Stimulated activated CD8-positive, alpha-beta memory T cell treated with anti-CD3 and anti-CD28 coated beads, Interleukin-7, amount 100 ng/mL, for 48 hours (primary cell): ENCODE results near the gene METAP1.
"Not testable (repeated sequence)": the region's sequence is repeated elsewhere in the genome, so short reads cannot be mapped to it uniquely, and the experiment has no call there.

Experiments
- DNase-seq, 2 donors: peaks; one replicate each; pipeline ENCODE4 v3.0.0-alpha.2; 2020; ENCODE audit warnings: low read depth in 1 of 2; ENCODE audit errors: extremely low read depth in 1 of 2

METAP1 gene

DNA sequence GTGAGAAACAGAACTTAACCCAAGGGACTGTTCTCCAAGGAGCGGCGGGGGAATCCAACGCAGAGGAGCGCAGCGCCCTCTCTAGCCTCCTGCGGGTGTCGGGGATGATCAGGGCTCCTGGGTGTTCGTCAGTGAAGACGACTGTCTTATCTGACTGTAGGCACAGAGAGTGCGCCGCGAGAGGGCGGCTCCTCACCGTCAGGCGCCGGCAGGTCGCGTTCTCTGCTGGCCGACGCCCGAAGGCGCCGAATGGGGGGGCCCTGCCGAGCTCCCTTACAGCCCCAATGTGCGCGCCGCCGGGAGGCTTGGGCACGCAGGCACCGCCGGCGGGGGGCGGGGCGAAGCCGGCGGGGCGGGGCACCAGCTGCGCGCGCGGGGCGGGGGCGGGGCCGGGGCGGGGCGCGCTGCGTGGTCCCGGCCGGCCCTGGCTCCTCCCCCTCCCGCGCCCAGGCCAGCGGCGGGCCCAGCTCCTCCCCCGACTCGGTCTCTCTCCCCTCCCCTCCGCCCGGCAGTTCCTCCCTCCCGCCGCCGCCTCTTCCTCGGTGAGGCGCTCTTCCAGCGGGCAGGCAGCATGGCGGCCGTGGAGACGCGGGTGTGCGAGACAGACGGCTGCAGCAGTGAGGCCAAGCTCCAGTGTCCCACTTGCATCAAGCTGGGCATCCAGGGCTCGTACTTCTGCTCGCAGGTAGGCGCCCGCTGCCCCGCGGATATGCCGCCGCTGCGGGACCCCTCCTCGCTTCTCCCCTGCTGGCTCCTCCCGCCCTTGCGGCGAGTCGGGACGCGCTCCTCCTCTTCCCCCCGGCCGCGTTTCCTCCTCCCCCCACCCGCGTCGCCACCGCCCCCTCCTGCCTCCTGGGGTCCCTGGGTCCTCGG, at the start of gene METAP1:
Gene METAP1 (plus strand): TSS at position 539 of the 873 bp plus-strand sequence. CDS start 33 bp downstream, at position 572.
- DNase-seq, result peak; percentile 91

DNA sequence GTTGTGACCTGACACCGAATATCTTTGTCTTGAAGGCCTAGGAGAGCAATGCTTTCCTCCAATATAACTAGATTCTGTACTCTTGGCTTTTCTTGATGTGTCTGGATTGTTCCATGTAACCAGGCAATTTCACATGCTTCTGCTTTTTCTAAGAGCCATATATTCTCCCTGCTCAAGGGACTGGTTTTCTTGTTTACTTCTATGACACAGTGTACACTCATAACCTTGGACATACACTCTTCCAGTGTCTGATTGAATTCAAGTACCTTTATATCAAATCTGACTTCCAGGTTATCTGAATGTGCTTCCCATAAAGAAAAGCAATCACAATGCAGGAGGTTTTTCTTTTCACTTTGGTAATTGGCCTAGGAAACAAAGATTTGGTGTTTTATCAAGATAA, 49.2 kb upstream of the METAP1 start:
- DNase-seq, result no peak

DNA sequence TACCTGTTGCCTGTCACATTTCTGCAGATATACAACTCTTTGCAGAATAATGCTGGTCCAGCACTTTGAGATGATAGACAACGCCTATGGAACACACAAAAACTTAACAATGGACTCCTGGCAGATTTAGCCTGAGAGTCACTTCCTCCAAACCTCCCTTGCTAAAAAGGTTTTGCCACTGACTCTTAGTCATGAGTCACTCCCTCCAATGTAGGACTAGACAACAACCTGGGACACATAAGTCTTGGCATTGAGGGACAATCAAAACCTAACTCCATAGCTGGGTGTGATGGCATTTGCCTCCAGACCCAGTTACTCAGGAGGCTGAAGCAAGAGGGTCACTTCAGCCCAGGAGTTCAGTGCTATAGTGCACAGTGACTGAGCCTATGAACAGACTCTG, 44.6 kb upstream of the METAP1 start:
- DNase-seq, result no peak

DNA sequence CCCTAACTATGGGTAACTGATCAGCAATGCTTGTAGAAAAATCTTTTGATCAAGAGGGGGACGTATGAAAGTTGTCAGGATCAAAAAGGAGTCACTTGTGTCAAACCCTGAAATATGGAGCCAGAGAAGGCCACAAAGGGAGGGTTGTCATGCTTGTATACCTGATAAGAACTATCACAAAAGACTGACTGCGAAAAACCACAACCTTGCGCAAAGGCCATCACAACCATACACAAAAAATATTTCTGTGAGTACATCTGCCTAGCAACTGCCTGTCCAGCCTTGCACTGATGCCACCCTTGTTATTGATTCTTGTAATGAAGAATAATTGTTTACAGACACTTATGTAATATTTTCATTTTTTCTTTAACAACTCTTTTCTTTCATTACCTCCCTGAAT, 43.8 kb upstream of the METAP1 start:
- DNase-seq, result no peak

DNA sequence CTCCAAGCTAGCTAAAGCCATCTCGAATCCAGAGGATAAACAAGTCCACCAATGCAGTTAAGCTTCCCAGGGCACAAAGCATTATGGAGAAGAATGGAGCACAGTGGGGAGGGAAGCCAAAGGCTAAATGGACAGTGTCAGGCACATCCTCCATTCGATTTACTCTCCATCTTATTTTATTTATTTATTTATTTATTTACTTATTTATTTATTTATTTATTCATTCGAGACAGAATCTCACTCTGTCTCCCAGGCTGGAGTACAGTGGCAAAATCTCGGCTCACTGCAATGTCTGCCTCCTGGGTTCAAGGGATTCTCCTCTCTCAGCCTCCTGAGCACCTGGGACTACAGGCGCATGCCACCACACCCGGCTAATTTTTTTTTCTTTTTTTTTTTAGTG, 40.3 kb upstream of the METAP1 start:
- DNase-seq, result no peak

DNA sequence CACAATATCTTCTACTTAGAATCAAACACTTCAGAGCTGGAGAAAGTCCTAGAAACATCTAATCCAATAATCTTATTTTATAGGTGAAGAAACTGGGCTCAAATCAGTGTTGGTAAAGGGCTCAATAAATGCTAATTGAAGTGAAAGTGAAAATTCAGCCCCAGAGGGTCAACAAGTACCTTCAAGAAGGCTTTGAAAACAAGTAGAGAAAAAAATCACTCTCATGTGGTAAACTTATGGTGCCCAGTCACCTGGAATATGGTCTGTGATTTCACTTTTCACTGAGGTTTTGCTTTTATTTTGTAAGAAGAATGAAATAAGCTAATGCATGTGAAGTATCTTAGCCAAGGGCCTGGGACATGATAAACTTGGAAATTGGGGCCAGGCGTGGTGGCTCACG, 37.5 kb upstream of the METAP1 start:
- no peak for DNase-seq

DNA sequence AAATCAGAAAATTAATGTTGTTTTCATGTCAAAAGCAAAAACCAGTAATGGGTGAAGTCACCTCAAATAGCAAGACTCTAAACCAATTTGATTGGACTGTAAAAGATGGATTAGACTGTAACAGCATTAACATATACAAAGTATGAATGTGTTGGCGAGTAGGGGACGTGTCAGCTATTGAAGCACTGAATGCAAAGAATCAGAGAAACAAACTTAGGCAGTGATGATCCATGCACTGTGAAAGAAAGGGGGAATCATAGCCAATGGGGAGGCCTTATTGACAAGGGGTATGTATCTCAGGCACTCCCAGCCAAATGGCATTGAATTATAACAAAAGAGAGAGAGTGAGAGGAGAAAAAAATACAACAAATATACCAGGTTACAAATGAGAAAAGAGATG, 36.1 kb upstream of the METAP1 start:
- no peak for DNase-seq

DNA sequence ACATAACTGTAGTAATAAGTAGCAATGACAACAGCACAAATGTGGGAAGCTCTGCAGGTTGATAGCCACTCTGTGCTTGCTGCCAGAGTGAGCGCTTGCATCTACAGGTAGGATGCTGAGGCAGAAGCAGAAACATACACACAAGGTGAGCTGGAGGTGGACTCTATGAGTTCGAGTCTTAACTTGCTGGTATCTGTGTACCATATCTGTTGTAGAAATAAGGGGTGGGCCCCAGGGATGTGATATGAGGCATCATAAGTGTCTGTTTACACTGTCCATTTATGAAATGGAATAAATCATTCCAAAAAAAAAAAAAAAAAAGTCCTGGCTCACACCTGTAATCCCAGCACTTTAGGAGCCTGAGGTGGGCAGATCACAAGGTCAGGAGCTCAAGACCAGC, 33.8 kb upstream of the METAP1 start:
- no peak for DNase-seq

DNA sequence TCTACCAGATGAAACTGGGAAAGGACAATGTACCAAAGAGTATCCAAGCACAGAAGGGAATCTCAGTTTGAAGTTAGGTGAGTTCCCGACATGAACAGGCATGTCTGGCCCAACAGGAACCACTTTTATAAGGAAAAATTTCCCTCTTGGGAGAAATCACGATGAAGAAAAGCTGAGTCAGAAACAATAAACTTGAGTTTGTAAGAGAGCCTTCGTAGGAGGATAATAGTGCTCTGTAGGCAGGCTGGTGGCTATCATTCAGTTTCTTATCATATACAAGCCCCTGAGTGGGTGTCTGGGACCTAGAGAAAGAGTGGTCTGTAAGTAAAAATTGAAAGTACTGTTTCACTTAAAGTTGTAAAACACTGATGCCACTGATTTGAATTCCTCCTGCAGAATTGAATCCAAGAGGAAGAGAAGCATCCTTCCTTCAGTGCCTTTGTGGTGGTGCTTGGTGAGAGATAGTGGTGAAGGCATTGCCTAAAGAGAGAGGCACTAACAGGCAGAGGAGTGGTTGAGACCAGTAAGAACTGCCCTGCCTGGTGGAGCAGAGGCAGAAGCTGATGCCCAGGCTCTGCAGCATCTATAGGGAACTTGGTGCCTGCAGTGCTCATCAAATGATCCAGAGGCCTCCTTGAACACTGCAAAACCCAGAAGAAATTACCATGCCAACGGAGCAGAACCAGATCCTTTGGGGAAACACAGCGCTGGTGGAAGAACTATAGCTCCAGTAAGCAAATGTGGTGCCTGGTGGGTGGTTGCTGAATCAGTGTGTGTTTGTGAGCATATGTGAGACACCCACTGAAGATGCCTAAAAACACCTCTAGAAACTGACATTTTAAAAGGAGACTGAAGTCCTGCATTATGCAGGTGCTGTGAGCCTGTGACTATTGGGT, 31.7 kb upstream of the METAP1 start:
- no peak for DNase-seq

DNA sequence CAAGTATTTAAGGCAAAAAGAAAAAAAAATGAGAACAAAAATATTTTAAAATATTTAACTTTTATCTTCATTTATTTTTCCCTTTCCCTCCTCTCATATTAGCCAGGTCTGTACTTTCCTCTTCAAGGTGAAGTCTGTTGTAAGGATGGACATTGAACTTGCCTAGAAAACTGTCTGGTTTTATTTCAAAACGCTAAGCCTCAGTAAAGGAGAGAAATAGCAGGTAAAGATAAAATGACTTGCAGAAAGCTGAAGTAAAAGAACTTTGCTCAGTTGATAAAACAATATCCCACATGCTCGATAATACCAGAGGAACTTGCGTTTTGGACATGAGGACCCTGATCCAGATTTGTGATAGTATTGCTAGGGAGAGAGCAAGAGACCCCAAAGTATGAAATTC, 28.6 kb upstream of the METAP1 start:
- no peak for DNase-seq

DNA sequence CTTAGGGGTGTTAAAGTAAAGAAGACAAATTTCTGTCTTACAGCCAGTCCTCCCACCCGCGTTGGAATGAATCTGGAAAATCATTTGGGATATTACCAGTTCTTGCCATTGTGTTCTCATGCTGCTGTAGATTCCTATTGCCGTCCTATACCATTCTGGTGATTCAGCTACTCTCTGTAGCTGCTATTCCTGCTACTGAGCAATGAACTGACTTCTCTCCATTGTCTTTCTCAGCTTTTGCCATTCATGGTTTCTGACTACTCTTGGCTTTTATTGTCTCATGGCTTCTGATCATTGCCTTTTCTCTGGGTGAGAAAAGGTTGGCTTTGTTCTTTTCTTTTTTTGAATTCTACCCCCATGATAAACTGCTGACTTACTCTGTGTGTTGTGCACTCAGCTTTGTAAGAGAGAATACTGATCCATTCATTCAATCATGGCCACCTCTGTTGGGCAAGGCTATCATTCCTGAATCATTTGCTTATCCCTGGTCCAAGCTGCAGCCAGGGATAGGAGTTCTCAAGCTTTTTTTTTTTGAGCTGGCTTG, 27.7 kb upstream of the METAP1 start:
- no peak for DNase-seq

DNA sequence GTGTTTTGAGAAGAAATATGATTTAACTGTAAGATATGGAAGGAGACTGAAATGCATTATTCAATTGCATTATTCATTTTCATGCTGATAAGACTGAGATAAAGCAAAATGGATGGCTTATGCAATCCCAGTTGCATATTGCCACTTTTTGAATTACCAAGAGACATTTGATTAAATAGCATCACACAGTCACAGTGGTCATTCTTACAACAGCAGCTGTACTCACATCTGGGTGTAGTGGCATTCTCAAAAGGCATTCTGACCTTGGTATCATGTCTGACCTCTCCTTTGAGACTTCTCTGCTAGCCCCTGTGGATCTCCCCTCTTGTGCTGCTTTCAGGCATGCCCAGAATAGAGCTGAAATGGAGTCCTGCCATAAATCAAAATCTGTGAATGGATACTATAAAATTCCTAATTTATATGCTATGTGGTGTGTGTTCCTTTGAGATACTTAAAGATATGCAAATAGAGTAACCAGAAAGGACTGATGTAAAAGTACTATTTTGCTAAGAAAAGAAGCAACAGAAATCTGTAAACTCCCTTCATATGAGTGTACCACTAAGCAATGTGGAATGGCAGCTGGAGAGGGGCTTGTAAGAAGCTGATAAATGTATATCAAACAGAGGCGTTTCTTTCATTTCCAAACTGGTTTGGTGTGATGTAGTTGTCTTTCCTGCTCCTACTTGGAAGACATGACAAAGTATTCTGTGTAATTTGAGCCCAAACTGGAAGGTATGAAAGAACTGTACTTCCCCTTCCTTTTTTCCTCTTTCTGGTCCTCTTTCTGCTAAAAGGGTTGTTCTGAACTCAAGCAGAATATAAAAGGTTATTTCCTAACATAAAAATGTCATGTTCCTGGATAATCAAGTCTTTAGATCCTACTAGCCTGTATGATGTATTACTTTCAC, 25.4 kb upstream of the METAP1 start:
- DNase-seq, result no peak

DNA sequence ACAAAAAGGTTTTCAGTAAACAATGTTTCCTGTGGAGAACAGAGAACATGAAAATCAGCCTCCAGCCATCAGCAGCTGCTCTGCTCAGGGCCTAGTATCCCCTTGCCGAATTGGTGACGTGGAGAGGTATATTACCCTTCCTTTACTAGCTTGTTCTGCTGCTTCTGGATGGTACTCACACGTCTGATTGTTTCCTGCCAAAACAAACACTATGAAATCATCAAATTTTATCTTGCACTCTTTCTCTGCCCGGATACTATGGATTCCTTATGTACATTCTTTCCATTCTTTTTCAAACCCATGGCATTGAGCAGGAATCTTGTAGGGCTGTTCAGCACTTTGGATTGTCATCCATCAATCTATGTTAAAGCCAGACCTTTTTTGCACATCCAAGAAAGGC, 18.8 kb upstream of the METAP1 start:
- DNase-seq, result no peak

DNA sequence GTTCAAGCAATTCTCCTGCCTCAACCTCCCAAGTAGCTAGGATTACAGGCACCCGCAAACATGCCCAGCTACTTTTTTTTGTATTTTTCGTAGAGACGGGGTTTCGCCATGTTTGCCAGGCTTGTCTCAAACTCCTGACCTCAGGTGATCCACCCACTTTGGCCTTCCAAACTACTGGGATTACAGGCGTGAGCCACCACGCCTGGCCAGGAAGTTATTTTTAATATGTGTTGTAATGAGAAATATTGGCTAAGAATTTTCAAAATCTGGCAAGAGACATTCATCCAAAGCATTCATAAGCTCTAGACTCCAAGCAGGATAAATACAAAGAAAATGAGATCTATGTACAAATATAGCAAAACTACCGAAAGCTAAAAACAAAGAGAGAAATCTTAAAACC, 18.0 kb upstream of the METAP1 start:
- no peak for DNase-seq

DNA sequence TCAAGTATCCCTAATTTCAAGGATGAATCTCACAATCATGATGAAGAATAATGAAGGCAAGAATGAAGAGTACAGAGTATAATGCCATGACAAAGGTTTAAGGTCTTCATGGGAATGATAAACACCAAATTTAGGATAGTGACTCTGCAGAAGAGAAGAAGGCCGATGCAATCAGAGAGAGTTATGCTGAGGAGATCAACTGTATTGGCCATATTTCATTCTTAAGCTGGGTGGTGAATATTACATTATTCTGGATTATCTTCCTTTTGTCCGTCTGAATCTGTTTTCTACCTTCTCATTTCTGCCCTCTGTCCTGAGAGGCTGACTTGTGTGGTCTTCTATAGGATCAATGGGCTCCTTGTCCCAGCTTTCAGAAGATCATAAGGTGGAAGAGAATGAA, 7.8 kb upstream of the METAP1 start:
- no peak for DNase-seq

DNA sequence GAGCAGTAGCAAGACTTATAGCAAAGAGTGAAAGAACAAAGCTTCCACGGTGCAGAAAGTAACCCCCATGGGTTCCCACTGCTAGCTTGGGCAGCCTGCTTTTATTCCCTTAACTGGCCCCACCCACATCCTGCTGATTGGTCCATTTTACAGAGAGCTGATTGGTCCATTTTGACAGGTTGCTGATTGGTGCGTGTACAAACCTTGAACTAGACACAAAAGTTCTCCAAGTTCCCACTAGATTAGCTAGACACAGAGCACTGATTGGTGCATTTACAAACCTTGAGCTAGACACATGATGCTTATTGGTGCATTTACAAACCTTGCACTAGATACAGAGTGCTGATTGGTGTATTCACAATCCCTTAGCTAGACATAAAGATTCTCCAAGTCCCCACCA, 2.7 kb upstream of the METAP1 start:
- not testable (repeated sequence) for DNase-seq

DNA sequence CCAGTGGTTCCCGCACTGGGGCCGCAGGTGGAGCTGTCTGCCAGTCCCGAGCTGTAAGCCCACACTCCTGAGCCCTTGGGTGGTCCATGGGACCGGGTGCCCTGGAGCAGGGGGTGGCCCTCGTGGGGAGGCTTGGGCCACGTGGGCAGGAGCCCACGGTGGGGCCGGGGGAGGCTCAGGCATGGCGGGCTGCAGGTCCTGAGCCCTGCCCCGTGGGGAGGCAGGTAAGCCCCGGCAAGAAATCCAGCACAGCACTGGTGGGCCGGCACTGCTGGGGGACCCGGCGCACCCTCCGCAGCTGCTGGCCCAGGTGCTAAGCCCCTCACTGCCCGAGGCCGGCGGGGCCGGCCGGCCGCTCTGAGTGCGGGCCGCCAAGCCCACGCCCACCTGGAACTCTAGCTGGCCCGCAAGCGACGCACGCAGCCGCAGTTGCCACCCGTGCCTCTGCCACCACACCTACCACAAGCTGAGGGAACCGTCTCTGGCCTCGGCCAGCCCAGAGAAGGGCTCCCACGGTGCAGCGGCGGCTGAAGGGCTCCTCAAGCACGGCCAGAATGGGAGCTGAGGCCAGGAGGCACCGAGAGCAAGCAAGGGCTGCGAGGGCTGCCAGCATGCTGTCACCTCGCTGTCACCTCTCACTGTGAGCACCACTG, 2.0 kb upstream of the METAP1 start:
- no peak for DNase-seq

DNA sequence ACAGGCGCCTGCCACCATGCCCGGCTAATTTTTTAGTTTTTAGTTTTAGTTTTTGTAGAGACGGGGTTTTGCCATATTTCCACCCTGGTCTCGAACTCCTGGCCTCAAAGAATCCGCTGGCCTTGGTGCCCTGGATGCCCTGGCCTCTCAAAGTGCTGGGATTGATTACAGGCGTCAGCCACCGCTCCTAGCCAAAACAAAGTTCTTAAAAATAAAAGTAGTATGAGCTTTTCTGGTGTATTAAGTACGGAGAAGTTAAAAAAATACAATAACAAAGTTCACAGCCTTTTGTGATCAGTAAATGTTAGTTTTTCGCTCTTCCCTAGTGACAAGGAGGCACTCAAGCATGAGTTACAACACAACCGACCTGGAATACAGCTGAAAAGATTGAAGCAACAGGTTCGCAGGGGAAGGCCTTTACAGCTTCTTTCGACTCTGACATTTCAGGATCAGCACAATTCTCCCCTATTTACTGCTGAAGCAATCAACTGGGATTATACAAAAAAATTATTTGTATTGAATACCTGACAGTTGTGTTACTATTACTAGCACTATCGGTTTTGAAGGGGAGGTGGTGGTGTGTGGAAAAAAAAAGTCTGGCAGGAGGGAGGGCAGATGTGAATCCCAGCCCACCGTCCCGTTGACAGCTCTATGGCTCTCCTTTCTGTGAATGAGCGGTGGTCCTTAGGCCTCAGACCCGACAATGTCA, 893 bp upstream of the METAP1 start:
- DNase-seq, result no peak

DNA sequence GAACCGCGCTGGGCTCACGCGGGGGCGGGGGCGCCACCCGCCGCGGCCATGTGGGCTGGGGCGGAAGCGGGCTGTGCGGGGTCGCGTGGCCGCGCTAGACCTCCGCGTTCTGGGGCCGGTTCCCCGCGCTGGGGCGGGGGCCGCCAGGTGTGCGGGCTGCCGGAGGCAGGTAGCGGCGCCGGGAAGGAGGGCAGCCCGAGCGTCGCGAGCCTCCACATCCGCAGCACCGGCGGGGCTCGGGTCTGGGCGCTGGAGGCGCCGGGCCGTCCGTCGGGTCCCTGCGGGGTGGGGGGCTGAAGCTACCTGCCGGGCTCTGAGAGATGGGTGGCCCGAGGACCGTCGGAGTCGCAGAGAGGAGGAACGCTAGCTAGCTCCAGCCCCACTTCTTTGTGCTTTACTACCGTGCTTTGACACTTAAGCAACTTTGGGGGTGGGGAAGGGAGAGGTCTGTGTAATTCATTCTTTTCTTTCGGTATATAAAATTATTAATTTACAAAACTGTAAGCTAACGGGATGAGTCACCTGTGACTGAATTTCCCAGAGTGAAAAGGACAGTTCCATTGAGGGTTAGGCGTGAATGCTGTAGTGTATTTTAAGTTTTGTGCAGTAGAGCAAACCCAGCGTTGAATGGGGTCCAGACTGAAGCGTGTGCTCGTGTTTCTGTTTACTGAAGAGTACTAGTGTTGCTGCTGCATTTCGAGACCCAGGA, 689 bp downstream of the METAP1 start:
- no peak for DNase-seq
